K562 (cell line): Measurements from ENCODE around the gene GCN1. TPM values are rescaled to one million over a fixed set of nuclear protein-coding genes. Genes with fewer than 3 reads are reported as not detected.

Source experiments
- ATAC-seq: fragments of 200-7000 bp; cut with Tn5 transposase; 3 replicates; pipeline ENCODE4 v1.9.1; 2020; ENCODE audit warnings: moderate library complexity
- BruUV-seq: library from RNA; stranded (reverse); fragments of 400-500 nt; replicated peaks from 2 replicates; lab custom pipeline; 2021; lab: Mats Ljungman, UMichigan
- CTCF ChIA-PET: fragments of 300-600 bp; formaldehyde crosslinking; extraction: SDS; loops from one replicate; lab custom pipeline; 2021; ENCODE audit warnings: low intra/inter-chr PET ratio; lab: Yijun Ruan, JAX
- POLR2A ChIA-PET: fragments of 300-600, 350-650 bp; sonication (Branson Sonifier 250); formaldehyde crosslinking; extraction: SDS; loops from one replicate; lab custom pipeline; 2021; ENCODE audit warnings: antibody characterized with exemption, inconsistent platforms; lab: Yijun Ruan, JAX
- DNase-seq, 4 experiments: peaks; one replicate each; pipeline versions ENCODE4 v3.0.0 to v3.0.0-alpha.2; 2011 to 2018; ENCODE audit warnings: low spot score in 3 of 4, mixed read lengths in 3 of 4; ENCODE audit errors: extremely low read depth in 1 of 4
- FAIRE-seq: peaks from 2 replicates; lab custom pipeline; 2011; peaks lifted over from hg19 to GRCh38; lab: Jason Lieb, UNC
- H2AFZ ChIP-seq: 2 replicates; pipeline ENCODE4 v1.6.0; 2011; ENCODE audit warnings: low read depth, low read length, control low read depth, inconsistent platforms
- H3K27ac ChIP-seq: fragments of 200-600 bp; 3 replicates; pipeline ENCODE4 v1.8.0; 2011; ENCODE audit warnings: low read depth, mild to moderate bottlenecking, control low read depth, inconsistent platforms, low read length, moderate library complexity, mixed read lengths; ENCODE audit errors: extremely low read depth
- H3K27me3 ChIP-seq, 2 experiments: fragments of 300-600 bp in 1 of 2; 2 replicates in 1 of 2; 3 replicates in 1 of 2; pipeline versions ENCODE4 v1.6.0 to v1.8.0; 2011; ENCODE audit warnings: inconsistent platforms in 2 of 2, low read length in 2 of 2, mild to moderate bottlenecking in 1 of 2, mixed read lengths in 1 of 2, moderate library complexity in 1 of 2; ENCODE audit not compliant: control insufficient read depth in 2 of 2, insufficient read depth in 2 of 2
- H3K36me3 ChIP-seq: fragments of 300-600 bp; 3 replicates; pipeline ENCODE4 v1.8.0; 2011; ENCODE audit warnings: mild to moderate bottlenecking, low read length, inconsistent platforms; ENCODE audit not compliant: control insufficient read depth, insufficient read depth
- H3K4me1 ChIP-seq, 2 experiments: fragments of 200-600 bp in 1 of 2; replicated peaks in 1 of 2; 2 replicates in 1 of 2; 3 replicates in 1 of 2; pipeline versions ENCODE4 v1.5.1 to v1.8.0; 2011; ENCODE audit warnings: inconsistent platforms in 2 of 2, low read length in 2 of 2, mild to moderate bottlenecking in 1 of 2, mixed read lengths in 1 of 2, moderate library complexity in 1 of 2; ENCODE audit not compliant: control insufficient read depth in 2 of 2, insufficient read depth in 2 of 2
- H3K4me2 ChIP-seq: 2 replicates; pipeline ENCODE4 v1.6.1; 2011; ENCODE audit warnings: low read length, control low read depth, inconsistent platforms, mixed read lengths; ENCODE audit not compliant: insufficient read depth
- H3K4me3 ChIP-seq: fragments of 200-600 bp; sonication (generic), shearing (Covaris generic); 2 replicates; pipeline ENCODE4 v1.5.1; 2016; ENCODE audit warnings: control low read depth, inconsistent platforms
- H3K79me2 ChIP-seq: fragments of 200-600 bp; 3 replicates; pipeline ENCODE4 v1.8.0; 2011; ENCODE audit warnings: low read length, inconsistent platforms; ENCODE audit not compliant: control insufficient read depth, insufficient read depth
- H3K9ac ChIP-seq, 2 experiments: 2 replicates each; pipeline versions ENCODE4 v1.6.0 to v1.6.1; 2011; ENCODE audit warnings: low read depth in 2 of 2, low read length in 2 of 2, control low read depth in 1 of 2, inconsistent platforms in 1 of 2, mild to moderate bottlenecking in 1 of 2, mixed read lengths in 1 of 2; ENCODE audit not compliant: insufficient read depth in 1 of 2
- H3K9me1 ChIP-seq: one replicate; pipeline ENCODE4 v1.6.0; 2011; ENCODE audit warnings: inconsistent platforms, mild to moderate bottlenecking, low read length, moderate library complexity; ENCODE audit not compliant: control insufficient read depth, insufficient read depth
- H3K9me3 ChIP-seq: replicated peaks from 2 replicates; pipeline ENCODE4 v1.5.1; 2011; ENCODE audit warnings: low read depth, low read length, inconsistent platforms; ENCODE audit not compliant: control insufficient read depth, insufficient read depth
- H4K20me1 ChIP-seq: replicated peaks from 2 replicates; pipeline ENCODE4 v1.6.1; 2011; ENCODE audit warnings: low read length, inconsistent platforms, mixed read lengths; ENCODE audit not compliant: control insufficient read depth, insufficient read depth
- BMI1 ChIP-seq: fragments of 150-350 bp; IDR thresholded peaks from 2 replicates; pipeline ENCODE4 v1.6.1; 2014; ENCODE audit warnings: low read length
- CREB3 ChIP-seq: fragments of 450-650 bp; conservative IDR thresholded peaks from 2 replicates; pipeline ENCODE4 v1.6.1; 2016; ENCODE audit warnings: missing genetic modification characterization, low read depth, mild to moderate bottlenecking, missing compliant biosample characterization, moderate library complexity
- CREBBP ChIP-seq: IDR thresholded peaks from one replicate; pipeline ENCODE4 v1.6.1; 2012; ENCODE audit warnings: low read depth, mild to moderate bottlenecking, control low read depth, inconsistent platforms, low read length
- DIDO1 ChIP-seq: fragments of 450-650 bp; IDR thresholded peaks from 2 replicates; pipeline ENCODE4 v1.6.1; 2016; ENCODE audit warnings: low read depth, missing biosample characterization, missing genetic modification characterization
- NCOA6 ChIP-seq: fragments of 450-650 bp; IDR thresholded peaks from 2 replicates; pipeline ENCODE4 v1.6.1; 2017; ENCODE audit warnings: mild to moderate bottlenecking
- RFX1 ChIP-seq: fragments of 450-650 bp; IDR thresholded peaks from 2 replicates; pipeline ENCODE4 v1.6.1; 2016; ENCODE audit warnings: mild to moderate bottlenecking, moderate library complexity
- SAFB ChIP-seq: fragments of 200-400 bp; formaldehyde crosslinking; IDR thresholded peaks from 2 replicates; pipeline ENCODE4 v1.6.1; 2017; ENCODE audit warnings: low read depth, low read length, borderline replicate concordance
- SAFB2 ChIP-seq: fragments of 200-400 bp; formaldehyde crosslinking; IDR thresholded peaks from 2 replicates; pipeline ENCODE4 v1.6.1; 2018; ENCODE audit warnings: borderline replicate concordance, low read length, low read depth, moderate library complexity; ENCODE audit not compliant: severe bottlenecking
- WGBS: fragments of 100-300 bp; shearing (Covaris generic); methylation state at CpG from one replicate; pipeline ENCODE4 v1.1.6; 2016; ENCODE audit warnings: low coverage, mixed read lengths; ENCODE audit not compliant: insufficient coverage; ENCODE audit errors: missing lambda C conversion rate; 5-methylcytosine and 5-hydroxymethylcytosine counted together
- in situ Hi-C: fragments of 300-500 bp; cut with MboI; formaldehyde crosslinking; loops from 4 replicates; pipeline ENCODE4 v1.15.0; 2018; ENCODE audit warnings: inconsistent platforms, mixed read lengths
- intact Hi-C: fragments of 100-400 bp; cut with micrococcal nuclease; formaldehyde crosslinking; loops from 2 replicates; pipeline ENCODE4 v1.14.2; 2022
- polyA plus RNA-seq, 8 experiments: library from polyadenylated mRNA; depleted of rRNA in 4 of 8; stranded (reverse) in 5 of 8; unstranded in 3 of 8; fragments of >200 nt; fragmentation: Nextera tagmentation in 2 of 8; fragmentation: Illumina TruSeq in 1 of 8; extraction: Ambion mirVana in 2 of 8; extraction: Trizol in 1 of 8; gene quantifications; 2 replicates each; pipeline versions ENCODE4 v1.2.1 to v1.2.3, GENCODE V29; 2011 to 2014; ENCODE audit warnings: inconsistent platforms in 1 of 8, missing spikeins in 1 of 8
- total RNA-seq, 7 experiments: library from RNA; depleted of rRNA in 6 of 7; stranded (reverse); fragments of >200 nt in 6 of 7; fragmentation: Illumina TruSeq in 2 of 7; extraction: Trizol in 2 of 7; gene quantifications; 2 replicates each; pipeline versions ENCODE4 v1.2.1 to v1.2.3, GENCODE V29; 2011 to 2021; ENCODE audit warnings: low replicate concordance in 1 of 7
- TF ChIP-seq, protein P1 (sequence below): fragments of 450-650 bp; IDR thresholded peaks from 2 replicates; pipeline ENCODE4 v1.6.1; 2016; ENCODE audit warnings: mild to moderate bottlenecking
- TF ChIP-seq, protein P2 (sequence below): sonication (generic); formaldehyde crosslinking; IDR thresholded peaks from 2 replicates; pipeline ENCODE4 v1.5.0; 2020; ENCODE audit warnings: missing genetic modification reagents

GCN1 gene
- total and polyA plus RNA-seq, 9 of the 15 experiments (the other 6 are each of a cell fraction or from before 2014, with no cell fraction given): 11.9 to 190 (median 51.7) TPM

GRCh38 chr12:120079411-120080400, 114.8 kb downstream of the GCN1 start:
- no peak overlapping the region for H3K9ac ChIP-seq
- no peak overlapping the region for H3K4me3 ChIP-seq
- H3K9me1 ChIP-seq: no peaks in the 10 kb centered on the region
- in situ Hi-C loops: no loop called here
- no peaks in the 10 kb centered on the region for H4K20me1 ChIP-seq
- no peak overlapping the region for H3K4me2 ChIP-seq
- ChIA-PET CTCF (interaction anchor here (0.6 kb wide), 1 partner anchor 238 kb away, joined by 3 read pairs; no protein-coding TSS in a partner anchor), POLR2A (interaction anchor here (1.0 to 2.0 kb wide), 2 partner anchors 11 to 15 kb away, joined by 3 to 4 read pairs; no protein-coding TSS in a partner anchor)
- BruUV-seq: no TSS peak
- 3% methylated on average over 9 of the region's 9 CpGs for WGBS
- no peaks in the 10 kb centered on the region for H3K4me1 ChIP-seq
- H3K79me2 ChIP-seq: no peaks in the 10 kb centered on the region
- no peaks in the 10 kb centered on the region for H3K36me3 ChIP-seq
- no peaks in the 10 kb centered on the region for H3K9me3 ChIP-seq
- intact Hi-C loops: no loop called here
- no peak overlapping the region for H3K27ac ChIP-seq
- DNase-seq: no peak
- ATAC-seq: 0 out of 3 replicates have a peak, but pooled peaks have one; percentile 30
- FAIRE-seq: no peak
- H3K27me3 ChIP-seq: peaks cover 26 to 47% of the 10 kb centered on the region in 2 experiments; a peak in 3 of 5 replicates
- TF ChIP-seq, protein P1, sequence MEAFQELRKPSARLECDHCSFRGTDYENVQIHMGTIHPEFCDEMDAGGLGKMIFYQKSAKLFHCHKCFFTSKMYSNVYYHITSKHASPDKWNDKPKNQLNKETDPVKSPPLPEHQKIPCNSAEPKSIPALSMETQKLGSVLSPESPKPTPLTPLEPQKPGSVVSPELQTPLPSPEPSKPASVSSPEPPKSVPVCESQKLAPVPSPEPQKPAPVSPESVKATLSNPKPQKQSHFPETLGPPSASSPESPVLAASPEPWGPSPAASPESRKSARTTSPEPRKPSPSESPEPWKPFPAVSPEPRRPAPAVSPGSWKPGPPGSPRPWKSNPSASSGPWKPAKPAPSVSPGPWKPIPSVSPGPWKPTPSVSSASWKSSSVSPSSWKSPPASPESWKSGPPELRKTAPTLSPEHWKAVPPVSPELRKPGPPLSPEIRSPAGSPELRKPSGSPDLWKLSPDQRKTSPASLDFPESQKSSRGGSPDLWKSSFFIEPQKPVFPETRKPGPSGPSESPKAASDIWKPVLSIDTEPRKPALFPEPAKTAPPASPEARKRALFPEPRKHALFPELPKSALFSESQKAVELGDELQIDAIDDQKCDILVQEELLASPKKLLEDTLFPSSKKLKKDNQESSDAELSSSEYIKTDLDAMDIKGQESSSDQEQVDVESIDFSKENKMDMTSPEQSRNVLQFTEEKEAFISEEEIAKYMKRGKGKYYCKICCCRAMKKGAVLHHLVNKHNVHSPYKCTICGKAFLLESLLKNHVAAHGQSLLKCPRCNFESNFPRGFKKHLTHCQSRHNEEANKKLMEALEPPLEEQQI: no peak
- TF ChIP-seq SAFB2 (no peak), DIDO1 (tag) (no peak), RFX1 (no peak), NCOA6 (no peak), CREBBP (no peak), BMI1 (no peak), CREB3 (tag) (no peak), SAFB (no peak)
- TF ChIP-seq, protein P2, sequence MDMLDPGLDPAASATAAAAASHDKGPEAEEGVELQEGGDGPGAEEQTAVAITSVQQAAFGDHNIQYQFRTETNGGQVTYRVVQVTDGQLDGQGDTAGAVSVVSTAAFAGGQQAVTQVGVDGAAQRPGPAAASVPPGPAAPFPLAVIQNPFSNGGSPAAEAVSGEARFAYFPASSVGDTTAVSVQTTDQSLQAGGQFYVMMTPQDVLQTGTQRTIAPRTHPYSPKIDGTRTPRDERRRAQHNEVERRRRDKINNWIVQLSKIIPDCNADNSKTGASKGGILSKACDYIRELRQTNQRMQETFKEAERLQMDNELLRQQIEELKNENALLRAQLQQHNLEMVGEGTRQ (CRISPR knock-in tag): no peak
- H2AFZ ChIP-seq: no peak overlapping the region
